ENCODE data around the gene MAP4K3.

MAP4K3 gene

DNA sequence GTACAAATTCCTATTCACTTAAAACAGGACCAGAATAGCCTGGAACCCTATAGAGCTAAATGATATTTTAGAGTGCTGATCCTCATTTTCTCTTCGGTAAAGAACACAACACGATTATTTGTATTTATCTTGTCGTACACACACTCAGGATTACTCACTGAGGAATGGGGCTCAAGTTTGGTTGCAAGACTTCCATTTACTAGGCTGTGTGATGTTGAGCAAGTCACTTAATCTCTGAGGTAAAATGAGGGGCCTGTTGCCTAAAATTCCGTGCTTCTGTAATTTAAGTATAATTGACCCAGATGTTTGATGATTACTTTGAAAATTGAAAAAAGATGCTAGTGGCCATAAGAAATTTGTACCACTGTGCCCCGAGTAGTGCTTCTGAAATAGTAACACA lies 42.6 kb upstream of the MAP4K3 start:
- TF ChIP-seq, protein P1, sequence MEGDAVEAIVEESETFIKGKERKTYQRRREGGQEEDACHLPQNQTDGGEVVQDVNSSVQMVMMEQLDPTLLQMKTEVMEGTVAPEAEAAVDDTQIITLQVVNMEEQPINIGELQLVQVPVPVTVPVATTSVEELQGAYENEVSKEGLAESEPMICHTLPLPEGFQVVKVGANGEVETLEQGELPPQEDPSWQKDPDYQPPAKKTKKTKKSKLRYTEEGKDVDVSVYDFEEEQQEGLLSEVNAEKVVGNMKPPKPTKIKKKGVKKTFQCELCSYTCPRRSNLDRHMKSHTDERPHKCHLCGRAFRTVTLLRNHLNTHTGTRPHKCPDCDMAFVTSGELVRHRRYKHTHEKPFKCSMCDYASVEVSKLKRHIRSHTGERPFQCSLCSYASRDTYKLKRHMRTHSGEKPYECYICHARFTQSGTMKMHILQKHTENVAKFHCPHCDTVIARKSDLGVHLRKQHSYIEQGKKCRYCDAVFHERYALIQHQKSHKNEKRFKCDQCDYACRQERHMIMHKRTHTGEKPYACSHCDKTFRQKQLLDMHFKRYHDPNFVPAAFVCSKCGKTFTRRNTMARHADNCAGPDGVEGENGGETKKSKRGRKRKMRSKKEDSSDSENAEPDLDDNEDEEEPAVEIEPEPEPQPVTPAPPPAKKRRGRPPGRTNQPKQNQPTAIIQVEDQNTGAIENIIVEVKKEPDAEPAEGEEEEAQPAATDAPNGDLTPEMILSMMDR (IDR thresholded peaks at IDR 0.05; ENCODE audit: control insufficient read depth, extremely low read depth, insufficient read depth) = no peak
- DNase-seq (ENCODE audit: low read depth) = no peak
- H3K4me3 ChIP-seq (ENCODE audit: low read depth, low read length) = no peak overlapping the region

DNA sequence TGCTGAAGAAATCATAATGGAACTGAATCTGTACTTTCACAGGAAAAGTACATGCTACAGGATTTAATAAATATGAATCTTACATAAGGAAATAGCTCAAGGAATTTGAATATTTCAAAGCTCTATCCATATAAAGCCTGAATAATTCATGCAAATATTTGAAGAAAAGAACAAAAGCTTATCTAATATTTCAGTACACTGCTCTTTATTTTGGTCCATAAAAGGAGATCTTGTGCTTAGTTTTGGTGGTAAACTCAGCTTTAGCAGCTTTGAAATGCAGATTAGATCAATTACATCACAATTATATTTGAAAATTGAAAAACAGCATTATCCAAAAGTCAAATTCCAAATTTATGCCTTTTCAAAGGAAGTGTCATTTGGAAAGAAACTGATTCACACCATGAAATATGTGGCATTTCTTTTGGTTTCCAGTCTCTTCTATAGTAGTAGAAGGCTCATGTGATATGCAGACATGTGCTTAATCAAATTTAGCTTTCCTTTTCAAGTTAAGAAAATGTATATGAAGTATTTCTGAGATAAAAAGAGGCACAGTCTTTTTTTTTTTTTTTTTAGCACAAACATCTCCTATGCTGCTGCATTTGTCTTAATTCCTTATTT lies 42.1 kb upstream of the MAP4K3 start:
- DNase-seq (ENCODE audit: low read depth) = no peak
- TF ChIP-seq, protein P1 (IDR thresholded peaks at IDR 0.05; ENCODE audit: control insufficient read depth, extremely low read depth, insufficient read depth) = no peak

DNA sequence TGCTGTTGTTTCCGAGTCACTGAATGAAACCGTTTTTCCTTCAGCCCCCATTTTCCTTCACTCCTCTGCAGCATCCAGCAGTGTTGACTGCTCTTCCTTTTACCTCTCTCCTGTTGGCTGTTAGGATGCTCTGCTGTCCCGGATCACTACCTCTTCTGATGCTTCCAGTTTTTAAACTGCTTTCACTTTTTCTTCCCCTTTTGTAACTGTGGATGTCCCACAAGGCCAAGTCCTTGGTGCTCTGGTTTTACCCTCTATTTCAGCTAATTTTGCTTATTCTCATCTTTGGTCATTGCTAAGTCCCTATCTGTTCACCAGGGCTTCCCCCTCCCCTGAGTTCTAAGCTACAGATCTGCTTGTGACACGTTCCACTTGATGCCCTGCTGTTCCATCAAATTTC lies 39.4 kb upstream of the MAP4K3 start:
- no peak overlapping the region for H3K4me3 ChIP-seq (ENCODE audit: low read depth, low read length)
- no peak for DNase-seq (ENCODE audit: low read depth)
- TF ChIP-seq, protein P1 (IDR thresholded peaks at IDR 0.05; ENCODE audit: control insufficient read depth, extremely low read depth, insufficient read depth) = no peak

More for the DNA sequence above, 42.1 kb upstream of the MAP4K3 start:
- H3K4me3 ChIP-seq (ENCODE audit: low read depth, low read length) = no peak overlapping the region

DNA sequence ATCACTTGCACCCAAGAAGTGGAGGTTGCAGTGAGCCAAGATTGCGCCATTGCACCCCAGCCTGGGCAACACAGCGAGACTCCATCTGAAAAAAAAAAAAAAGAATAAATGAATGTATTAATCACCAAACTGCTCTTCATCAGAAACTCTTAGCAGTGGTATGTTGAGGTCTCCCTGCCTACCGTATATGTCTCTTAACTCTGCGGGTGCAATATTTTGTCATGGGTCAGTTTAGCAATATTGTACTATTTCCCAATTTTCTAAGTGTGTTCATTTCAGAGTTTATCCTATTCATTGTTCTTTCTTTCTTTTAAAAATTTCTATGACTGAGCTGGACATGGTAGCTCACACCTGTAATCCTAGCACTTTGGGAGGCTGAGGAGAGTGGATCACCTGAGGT lies 37.9 kb upstream of the MAP4K3 start:
- no peak for DNase-seq (ENCODE audit: low read depth)
- TF ChIP-seq, protein P1 (IDR thresholded peaks at IDR 0.05; ENCODE audit: control insufficient read depth, extremely low read depth, insufficient read depth) = no peak
- no peak overlapping the region for H3K4me3 ChIP-seq (ENCODE audit: low read depth, low read length)

DNA sequence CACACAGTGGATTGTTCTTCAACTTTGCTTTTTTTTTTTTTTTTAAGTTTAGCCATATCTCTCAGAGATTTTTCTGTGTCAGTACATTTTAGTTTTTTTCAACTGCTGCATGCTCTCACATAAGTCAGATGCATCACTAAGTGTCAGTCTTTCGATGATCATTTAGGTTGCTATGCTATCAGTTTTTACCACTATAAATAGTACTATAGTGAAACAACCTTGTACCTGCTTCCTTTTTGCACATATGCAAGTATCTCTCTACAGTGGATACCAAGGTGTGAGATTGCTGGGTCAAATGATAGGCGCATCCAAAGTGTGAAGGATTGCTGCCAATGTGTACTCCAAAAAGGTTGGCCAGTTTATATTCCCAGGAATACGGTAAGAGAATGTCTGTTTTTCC lies 33.5 kb upstream of the MAP4K3 start:
- TF ChIP-seq, protein P1 (IDR thresholded peaks at IDR 0.05; ENCODE audit: control insufficient read depth, extremely low read depth, insufficient read depth) = no peak
- H3K4me3 ChIP-seq (ENCODE audit: low read depth, low read length) = no peak overlapping the region
- no peak for DNase-seq (ENCODE audit: low read depth)

DNA sequence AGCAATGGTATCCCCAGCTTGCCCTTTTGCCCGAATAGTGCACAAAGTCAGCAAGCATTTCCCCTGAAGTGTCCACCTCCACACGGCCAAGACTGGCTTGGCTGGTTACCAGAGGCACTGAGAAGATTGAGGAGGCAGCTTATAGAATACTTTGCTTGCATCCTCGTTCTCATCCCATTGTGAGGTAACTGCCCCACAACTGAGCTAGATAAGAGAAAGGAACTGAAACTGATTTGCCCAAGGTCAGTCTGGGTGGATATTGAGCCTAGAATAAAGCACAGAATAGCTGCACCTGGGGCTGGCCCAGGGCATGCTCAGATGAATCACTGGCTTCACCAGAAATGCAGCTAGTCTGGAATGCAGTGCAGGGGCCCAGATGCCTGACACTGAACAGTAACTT lies 32.7 kb upstream of the MAP4K3 start:
- TF ChIP-seq, protein P1 (IDR thresholded peaks at IDR 0.05; ENCODE audit: control insufficient read depth, extremely low read depth, insufficient read depth) = no peak
- no peak overlapping the region for H3K4me3 ChIP-seq (ENCODE audit: low read depth, low read length)
- no peak for DNase-seq (ENCODE audit: low read depth)

All from LNCaP clone FGC (cell line).